ENCODE results near the gene DNASE1.

Gene DNASE1

GRCh38 chr16:3611146-3611975 lies 43.1 kb upstream of the DNASE1 start, which contains the start of gene SLX4:
Gene SLX4 (minus strand): TSS chr16:3611606. CDS start chr16:3608964, 2,642 bp downstream.
- Histone ChIP-seq H2BK12ac (ENCODE audit: low read length) (no peak within 1 kb of the TSS), H3K27ac (ENCODE audit: low read depth, low read length) (peak within 1 kb of the TSS; percentile 78), H3K9me3 (ENCODE audit: insufficient read depth, low read depth, low read length) (no peaks in the 10 kb centered on the region), H3K4me3 (ENCODE audit: low read depth, low read length) (peak within 1 kb of the TSS; percentile 94), H3K4me2 (ENCODE audit: low read length) (peak within 1 kb of the TSS; percentile 93), H3K79me2 (ENCODE audit: control insufficient read depth, insufficient read depth, low read length, poor library complexity) (peaks cover 8% of the 10 kb centered on the region), H3K4me1 (ENCODE audit: control insufficient read depth in 1 of 2, insufficient read depth in 2 of 2, low read length in 2 of 2) (peaks cover 0 to 2% of the 10 kb centered on the region in 2 experiments), H3K18ac (ENCODE audit: low read length) (peak within 1 kb of the TSS; percentile 83), H3K27me3 (ENCODE audit: insufficient read depth, low read length) (no peaks in the 10 kb centered on the region), H2BK120ac (ENCODE audit: insufficient read depth, low read length, poor library complexity) (peak within 1 kb of the TSS; percentile 75), H2AK5ac (ENCODE audit: low read length) (peak within 1 kb of the TSS; percentile 36), H3K14ac (ENCODE audit: low read length) (peak within 1 kb of the TSS; percentile 91), H4K91ac (ENCODE audit: low read depth, low read length) (peak within 1 kb of the TSS; percentile 88), H4K8ac (ENCODE audit: low read depth, low read length) (peak within 1 kb of the TSS; percentile 90), H3K79me1 (ENCODE audit: low read length) (peaks cover 8% of the 10 kb centered on the region), H3K23ac (ENCODE audit: low read length) (no peak within 1 kb of the TSS), H4K12ac (ENCODE audit: low read depth, low read length) (peak within 1 kb of the TSS; percentile 87), H3K36me3 (ENCODE audit: control insufficient read depth in 1 of 2, insufficient read depth in 2 of 2, low read length in 2 of 2) (peaks cover 2 to 3% of the 10 kb centered on the region in 2 experiments), H2AFZ (ENCODE audit: insufficient read depth, low read length, poor library complexity) (peak within 1 kb of the TSS; percentile 91), H3K9ac (ENCODE audit: low read length) (peak within 1 kb of the TSS; percentile 92), H2BK5ac (ENCODE audit: low read depth, low read length, poor library complexity) (peak within 1 kb of the TSS; percentile 71), H3K4ac (ENCODE audit: low read depth, low read length) (peak within 1 kb of the TSS; percentile 83)
- WGBS (ENCODE audit: extremely low coverage, insufficient coverage, insufficient read length), result no CpG with 5 or more reads among the region's 86 CpGs
- DNase-seq, result peak; percentile 92 to 99

- H2BK120ac ChIP-seq (ENCODE audit: insufficient read depth, low read length, poor library complexity), result no peak overlapping the region
- H3K9me3 ChIP-seq (ENCODE audit: insufficient read depth, low read depth, low read length), result no peaks in the 10 kb centered on the region
- H3K4me1 ChIP-seq (ENCODE audit: control insufficient read depth in 1 of 2, insufficient read depth in 2 of 2, low read length in 2 of 2), result peaks cover 0 to 2% of the 10 kb centered on the region in 2 experiments
- no peak overlapping the region for H3K18ac ChIP-seq (ENCODE audit: low read length)
- DNase-seq, result peak in 1 of 2 donors; percentile 35
- peaks cover 8% of the 10 kb centered on the region for H3K79me2 ChIP-seq (ENCODE audit: control insufficient read depth, insufficient read depth, low read length, poor library complexity)
- WGBS (ENCODE audit: extremely low coverage, insufficient coverage, insufficient read length), result no CpG with 5 or more reads among the region's 34 CpGs
- H3K27ac ChIP-seq (ENCODE audit: low read depth, low read length), result no peak overlapping the region
- no peak overlapping the region for H3K23ac ChIP-seq (ENCODE audit: low read length)
- no peaks in the 10 kb centered on the region for H3K27me3 ChIP-seq (ENCODE audit: insufficient read depth, low read length)
- no peak overlapping the region for H2AK5ac ChIP-seq (ENCODE audit: low read length)
- H3K4me3 ChIP-seq (ENCODE audit: low read depth, low read length), result no peak overlapping the region
- H3K4me2 ChIP-seq (ENCODE audit: low read length), result peak overlapping the region; percentile 93
- H4K91ac ChIP-seq (ENCODE audit: low read depth, low read length), result no peak overlapping the region
- H3K36me3 ChIP-seq (ENCODE audit: control insufficient read depth in 1 of 2, insufficient read depth in 2 of 2, low read length in 2 of 2), result peaks cover 2 to 3% of the 10 kb centered on the region in 2 experiments
- H4K12ac ChIP-seq (ENCODE audit: low read depth, low read length), result no peak overlapping the region
- no peak overlapping the region for H2BK5ac ChIP-seq (ENCODE audit: low read depth, low read length, poor library complexity)
- H3K9ac ChIP-seq (ENCODE audit: low read length), result no peak overlapping the region
- no peak overlapping the region for H3K14ac ChIP-seq (ENCODE audit: low read length)
- peak overlapping the region; percentile 38 for H3K4ac ChIP-seq (ENCODE audit: low read depth, low read length)
- H2BK12ac ChIP-seq (ENCODE audit: low read length), result no peak overlapping the region
- H2AFZ ChIP-seq (ENCODE audit: insufficient read depth, low read length, poor library complexity), result no peak overlapping the region
- no peak overlapping the region for H4K8ac ChIP-seq (ENCODE audit: low read depth, low read length)
- peaks cover 8% of the 10 kb centered on the region for H3K79me1 ChIP-seq (ENCODE audit: low read length)
Observed at GRCh38 chr16:3612510-3613466, 41.7 kb upstream of the DNASE1 start.

- peak; percentile 78 to 88 for DNase-seq
- no peak overlapping the region for H3K27ac ChIP-seq (ENCODE audit: low read depth, low read length)
- no peak overlapping the region for H3K14ac ChIP-seq (ENCODE audit: low read length)
- no peak overlapping the region for H3K4ac ChIP-seq (ENCODE audit: low read depth, low read length)
- H4K91ac ChIP-seq (ENCODE audit: low read depth, low read length), result no peak overlapping the region
- no peak overlapping the region for H3K18ac ChIP-seq (ENCODE audit: low read length)
- H3K36me3 ChIP-seq (ENCODE audit: control insufficient read depth in 1 of 2, insufficient read depth in 2 of 2, low read length in 2 of 2), result no peaks in the 10 kb centered on the region
- no peak overlapping the region for H2BK12ac ChIP-seq (ENCODE audit: low read length)
- no peaks in the 10 kb centered on the region for H3K4me1 ChIP-seq (ENCODE audit: control insufficient read depth in 1 of 2, insufficient read depth in 2 of 2, low read length in 2 of 2)
- H3K79me2 ChIP-seq (ENCODE audit: control insufficient read depth, insufficient read depth, low read length, poor library complexity), result no peaks in the 10 kb centered on the region
- no peaks in the 10 kb centered on the region for H3K27me3 ChIP-seq (ENCODE audit: insufficient read depth, low read length)
- H3K4me2 ChIP-seq (ENCODE audit: low read length), result no peak overlapping the region
- no peak overlapping the region for H2BK5ac ChIP-seq (ENCODE audit: low read depth, low read length, poor library complexity)
- no peak overlapping the region for H2AK5ac ChIP-seq (ENCODE audit: low read length)
- H4K12ac ChIP-seq (ENCODE audit: low read depth, low read length), result no peak overlapping the region
- H3K9ac ChIP-seq (ENCODE audit: low read length), result no peak overlapping the region
- no peaks in the 10 kb centered on the region for H3K9me3 ChIP-seq (ENCODE audit: insufficient read depth, low read depth, low read length)
- H3K4me3 ChIP-seq (ENCODE audit: low read depth, low read length), result no peak overlapping the region
- H3K23ac ChIP-seq (ENCODE audit: low read length), result no peak overlapping the region
- no peak overlapping the region for H4K8ac ChIP-seq (ENCODE audit: low read depth, low read length)
- WGBS (ENCODE audit: extremely low coverage, insufficient coverage, insufficient read length), result no CpG with 5 or more reads among the region's 3 CpGs
- H2AFZ ChIP-seq (ENCODE audit: insufficient read depth, low read length, poor library complexity), result no peak overlapping the region
- no peak overlapping the region for H2BK120ac ChIP-seq (ENCODE audit: insufficient read depth, low read length, poor library complexity)
- H3K79me1 ChIP-seq (ENCODE audit: low read length), result no peaks in the 10 kb centered on the region
Observed at GRCh38 chr16:3618769-3619141, 35.7 kb upstream of the DNASE1 start.

GRCh38 chr16:3623642-3624041 lies 30.8 kb upstream of the DNASE1 start:
- no peak overlapping the region for H2BK120ac ChIP-seq (ENCODE audit: insufficient read depth, low read length, poor library complexity)
- no peak overlapping the region for H3K14ac ChIP-seq (ENCODE audit: low read length)
- H3K27me3 ChIP-seq (ENCODE audit: insufficient read depth, low read length), result peaks cover 3% of the 10 kb centered on the region

More at GRCh38 chr16:3623642-3624041, 30.8 kb upstream of the DNASE1 start:
- Histone ChIP-seq H4K12ac (ENCODE audit: low read depth, low read length) (no peak overlapping the region), H2BK5ac (ENCODE audit: low read depth, low read length, poor library complexity) (no peak overlapping the region), H3K79me2 (ENCODE audit: control insufficient read depth, insufficient read depth, low read length, poor library complexity) (no peaks in the 10 kb centered on the region), H3K9me3 (ENCODE audit: insufficient read depth, low read depth, low read length) (no peaks in the 10 kb centered on the region), H3K79me1 (ENCODE audit: low read length) (no peaks in the 10 kb centered on the region), H3K9ac (ENCODE audit: low read length) (no peak overlapping the region), H3K18ac (ENCODE audit: low read length) (no peak overlapping the region), H3K4me3 (ENCODE audit: low read depth, low read length) (no peak overlapping the region), H3K4me2 (ENCODE audit: low read length) (no peak overlapping the region), H2AFZ (ENCODE audit: insufficient read depth, low read length, poor library complexity) (no peak overlapping the region), H3K36me3 (ENCODE audit: control insufficient read depth in 1 of 2, insufficient read depth in 2 of 2, low read length in 2 of 2) (no peaks in the 10 kb centered on the region), H2BK12ac (ENCODE audit: low read length) (no peak overlapping the region), H4K91ac (ENCODE audit: low read depth, low read length) (no peak overlapping the region), H3K23ac (ENCODE audit: low read length) (no peak overlapping the region), H3K4me1 (ENCODE audit: control insufficient read depth in 1 of 2, insufficient read depth in 2 of 2, low read length in 2 of 2) (no peaks in the 10 kb centered on the region), H4K8ac (ENCODE audit: low read depth, low read length) (no peak overlapping the region), H3K4ac (ENCODE audit: low read depth, low read length) (no peak overlapping the region), H3K27ac (ENCODE audit: low read depth, low read length) (no peak overlapping the region), H2AK5ac (ENCODE audit: low read length) (no peak overlapping the region)
- DNase-seq, result no peak
- WGBS (ENCODE audit: extremely low coverage, insufficient coverage, insufficient read length), result no CpG with 5 or more reads among the region's 3 CpGs

All from trophoblast cell (in vitro differentiated cells and primary cell).